Epidermal melanocyte (primary cell): Measurements from ENCODE around the gene PMVK.

Experiments
- DNase-seq: peaks from one replicate; pipeline ENCODE4 v3.0.0; 2011; ENCODE audit warnings: low spot score; ENCODE audit not compliant: insufficient read length

PMVK gene

DNA sequence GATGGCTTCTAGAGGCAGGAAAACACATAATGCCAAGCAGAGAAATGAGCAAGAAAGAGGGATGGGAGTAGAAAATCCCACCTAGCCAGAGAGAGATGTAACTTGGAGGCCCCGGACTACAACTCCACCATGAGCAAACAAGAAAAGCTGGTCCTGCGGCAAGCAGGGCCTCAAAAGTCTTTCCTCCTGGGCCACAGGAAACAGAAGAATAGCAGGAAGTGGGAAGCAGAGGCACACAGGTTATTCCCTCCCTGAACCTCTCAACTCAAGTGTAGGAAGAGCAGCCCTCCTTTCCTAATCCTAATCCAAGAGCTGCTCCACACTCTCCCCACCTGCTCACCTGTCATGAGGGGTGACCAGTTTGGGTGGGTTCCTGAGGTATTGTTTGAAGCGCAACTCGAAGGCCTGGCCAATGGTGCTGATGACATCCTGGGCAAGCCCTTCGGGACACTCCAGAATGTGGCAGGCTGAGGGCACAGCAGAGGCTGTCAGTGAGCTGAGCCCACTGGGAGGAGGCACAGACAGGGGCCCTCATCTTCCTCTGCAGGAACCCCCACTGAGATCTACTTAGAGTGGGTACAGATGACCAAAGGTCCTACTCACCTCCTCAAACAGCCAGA is 30.9 kb upstream of the PMVK start:
- no peak for DNase-seq

DNA sequence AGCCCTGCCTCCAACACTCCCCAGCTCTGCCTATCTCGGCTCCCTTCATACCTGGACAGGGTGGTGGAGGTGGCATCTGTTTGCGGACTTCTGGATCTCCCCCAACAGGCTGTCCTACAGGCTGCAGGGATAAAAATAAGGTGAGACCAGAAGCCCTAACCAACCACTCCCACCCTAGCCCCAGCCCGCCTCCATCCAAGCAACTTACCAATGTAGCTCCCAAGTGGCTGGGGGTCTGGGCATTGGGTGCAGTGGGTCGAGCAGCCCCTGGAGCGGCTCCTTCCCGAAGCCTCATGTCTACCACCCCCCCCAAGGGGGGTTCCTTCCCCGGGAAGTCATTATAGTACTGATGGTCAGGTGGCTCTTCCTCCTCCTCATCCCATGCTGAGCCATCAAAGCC is 29.6 kb upstream of the PMVK start:
- DNase-seq: no peak

DNA sequence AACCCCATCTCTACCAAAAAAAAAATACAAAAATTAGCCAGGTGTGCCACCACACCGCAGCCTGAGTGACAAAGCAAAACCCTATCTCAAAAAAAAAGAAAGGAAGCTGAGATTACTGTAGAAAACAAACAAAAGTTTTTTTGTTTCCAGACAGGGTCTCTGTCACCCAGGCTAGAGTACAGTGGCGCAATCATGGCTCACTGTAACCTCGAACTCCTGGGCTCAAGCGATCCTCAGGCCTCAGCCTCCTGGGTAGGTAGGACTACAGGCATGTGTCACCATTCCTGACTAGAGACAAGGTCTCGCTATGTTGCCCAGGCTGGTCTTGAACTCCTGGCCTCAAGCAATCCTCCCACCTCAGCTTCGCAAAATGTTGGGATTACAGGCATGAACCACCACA is 27.8 kb upstream of the PMVK start:
- DNase-seq: no peak

GRCh38 chr1:154963643-154964042 is 27.1 kb upstream of the PMVK start:
- no peak for DNase-seq

DNA sequence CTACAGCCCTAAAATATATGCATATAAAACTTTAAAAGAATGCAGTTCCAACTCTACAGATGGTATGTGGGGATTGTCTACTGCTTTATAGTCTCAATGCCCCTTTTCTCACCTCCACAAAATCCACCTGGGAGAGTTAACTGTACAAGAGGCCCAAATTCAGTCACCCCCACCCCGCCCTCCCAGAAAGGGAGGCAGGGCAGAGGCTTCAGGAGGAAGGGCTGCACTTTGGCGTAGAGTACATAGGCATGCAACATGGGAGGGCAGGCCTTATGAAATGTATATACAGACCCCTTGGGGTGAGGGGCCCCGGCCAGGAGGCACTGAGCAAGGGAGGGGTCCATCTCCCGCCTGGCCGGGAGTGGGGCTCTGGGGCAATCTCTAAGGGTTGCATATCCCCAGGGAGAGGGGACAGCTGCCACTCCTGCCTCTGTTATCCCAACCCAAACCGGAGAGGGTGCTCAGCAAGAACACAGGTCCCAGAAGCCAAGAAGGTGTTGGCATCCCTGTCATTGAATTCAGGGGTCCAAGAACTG is 26.3 kb upstream of the PMVK start:
- no peak for DNase-seq

GRCh38 chr1:154962156-154962749 is 25.7 kb upstream of the PMVK start:
- DNase-seq: no peak

GRCh38 chr1:154961207-154962155 is 25.0 kb upstream of the PMVK start, which contains the start of gene PYGO2:
PYGO2 (minus strand) TSS chr1:154961782; CDS start chr1:154961576, 206 bp downstream.
- peak; percentile 78 for DNase-seq

GRCh38 chr1:154960446-154961136 is 24.1 kb upstream of the PMVK start:
- no peak for DNase-seq

DNA sequence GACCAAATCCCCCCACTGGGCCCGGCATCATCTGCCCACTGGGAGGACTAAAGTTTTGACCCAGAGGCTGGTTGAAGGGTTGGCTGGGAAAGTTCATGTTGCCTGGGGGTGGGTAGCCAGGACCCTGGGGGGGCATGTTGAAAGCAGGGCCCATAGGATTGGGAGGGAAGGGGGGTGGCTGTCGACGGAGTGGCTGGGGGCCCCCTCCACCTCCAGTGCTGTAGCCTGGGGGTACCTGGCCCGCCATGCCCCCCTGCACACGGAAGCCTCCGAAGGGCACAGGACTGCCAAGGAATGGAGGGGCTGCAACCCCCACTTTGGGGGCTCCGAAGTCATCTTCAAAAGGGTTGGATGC is 22.9 kb upstream of the PMVK start:
- no peak for DNase-seq

GRCh38 chr1:154958681-154959425 is 22.3 kb upstream of the PMVK start:
- no peak for DNase-seq

GRCh38 chr1:154958036-154958435 is 21.5 kb upstream of the PMVK start:
- no peak for DNase-seq

GRCh38 chr1:154957091-154957657 is 20.7 kb upstream of the PMVK start:
- DNase-seq: no peak

DNA sequence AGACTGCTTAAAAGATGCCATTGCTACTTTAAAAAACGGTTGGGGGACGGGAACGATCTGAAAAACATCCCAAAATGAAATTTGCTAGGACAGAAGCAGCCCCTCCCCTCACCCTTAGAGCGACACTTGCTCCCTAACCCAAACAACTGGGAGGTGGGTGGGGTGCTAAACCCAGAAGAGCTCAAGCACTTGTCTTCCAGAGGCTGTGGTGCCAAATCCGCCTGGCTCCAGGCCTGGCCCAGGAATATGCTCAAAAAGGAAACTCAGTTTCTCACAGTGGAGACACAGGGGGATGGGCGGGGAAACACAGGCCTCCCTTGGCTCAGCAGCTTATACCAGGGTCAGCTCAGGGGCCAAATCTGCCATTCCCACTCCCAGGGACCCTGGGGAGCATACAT is 20.0 kb upstream of the PMVK start:
- DNase-seq: no peak

GRCh38 chr1:154955718-154956543 is 19.4 kb upstream of the PMVK start, which contains the start of gene PBXIP1:
PBXIP1 (minus strand) TSS chr1:154956099; CDS start chr1:154953721, 2,378 bp downstream.
- DNase-seq: peak; percentile 99

GRCh38 chr1:154955039-154955717 is 18.7 kb upstream of the PMVK start:
- DNase-seq: no peak

DNA sequence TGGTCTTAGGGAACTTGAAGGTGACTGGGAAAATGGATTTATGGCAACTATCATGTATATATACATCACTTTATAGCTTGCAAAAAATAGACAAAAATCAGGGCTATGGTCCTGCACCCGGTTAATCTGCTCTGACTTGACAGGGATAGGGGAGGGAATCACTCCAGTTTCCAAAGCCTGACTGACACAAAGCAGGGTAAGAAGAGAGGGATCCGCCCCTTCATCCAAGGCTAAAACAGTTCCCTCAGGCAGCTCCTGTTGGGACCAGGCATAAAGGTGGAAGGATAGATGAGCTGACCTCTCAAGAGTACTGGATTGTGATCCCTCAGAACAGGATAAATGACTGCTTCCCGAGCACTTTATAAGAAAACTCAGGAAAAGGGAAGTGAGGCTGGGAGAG is 18.0 kb upstream of the PMVK start:
- DNase-seq: no peak

DNA sequence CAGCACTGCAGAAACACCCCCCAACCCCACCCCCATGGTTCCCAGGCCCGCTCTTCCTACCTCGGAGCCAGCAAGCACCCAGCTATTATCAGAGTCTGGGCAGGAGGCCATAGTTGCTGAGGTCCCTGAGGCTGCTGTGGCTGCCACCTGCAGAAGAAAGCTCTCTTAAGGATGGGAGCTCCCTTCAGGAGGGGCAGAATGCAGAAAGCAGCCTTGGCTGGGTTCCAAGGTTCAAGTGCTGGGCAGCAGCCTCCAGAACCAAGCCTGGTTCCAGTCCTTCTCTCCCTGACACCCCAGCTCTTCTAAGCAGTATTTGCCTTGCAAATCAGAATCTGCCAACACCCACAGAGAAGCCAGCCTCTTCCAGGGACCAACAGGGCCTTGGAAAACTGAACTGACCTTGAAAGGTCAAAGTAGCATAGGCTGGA is 17.1 kb upstream of the PMVK start:
- no peak for DNase-seq

DNA sequence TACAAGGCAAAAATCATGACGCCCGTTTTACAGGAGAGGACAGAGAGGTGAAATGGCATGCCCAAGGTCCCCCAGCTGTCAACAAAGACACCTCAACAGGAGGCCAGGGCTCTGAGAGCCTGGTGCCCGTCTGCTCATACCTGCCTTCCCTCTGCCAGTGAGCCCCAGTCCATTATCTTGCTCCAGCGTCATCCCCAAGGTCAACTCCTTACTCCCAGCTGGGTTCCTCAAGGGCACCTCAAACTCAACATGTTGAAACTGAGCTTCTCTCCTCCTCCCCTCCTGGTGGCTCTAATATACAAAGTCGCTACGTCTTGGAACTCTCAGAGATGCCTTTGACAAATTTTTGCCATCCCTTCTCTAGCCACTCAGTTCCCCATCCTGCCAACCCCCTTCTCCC is 16.1 kb upstream of the PMVK start:
- DNase-seq: no peak
